Neutrophil (primary cell): Measurements from ENCODE around the gene EFCAB6.

Experiments used
- H3K27ac ChIP-seq: fragments of 200-600 bp; sonication (generic); 2 replicates; pipeline ENCODE4 v1.5.1; 2016; ENCODE audit warnings: mild to moderate bottlenecking, moderate library complexity
- H3K27me3 ChIP-seq: fragments of 200-600 bp; sonication (generic); 2 replicates; pipeline ENCODE4 v1.6.0; 2016; ENCODE audit warnings: mild to moderate bottlenecking
- H3K36me3 ChIP-seq: fragments of 200-600 bp; sonication (generic); 2 replicates; pipeline ENCODE4 v1.5.1; 2017
- H3K4me1 ChIP-seq, 2 experiments: fragments of 200-600 bp in 1 of 2; sonication (generic) in 1 of 2; 1 replicate in 1 of 2; 2 replicates in 1 of 2; pipeline versions ENCODE4 v1.5.1 to v1.6.1; 2013 to 2016; ENCODE audit warnings: low read depth in 1 of 2, low read length in 1 of 2, mild to moderate bottlenecking in 1 of 2, moderate library complexity in 1 of 2; ENCODE audit not compliant: control insufficient read depth in 1 of 2, insufficient read depth in 1 of 2
- H3K4me3 ChIP-seq, 2 experiments: fragments of 200-600 bp in 1 of 2; sonication (generic) in 1 of 2; 1 replicate in 1 of 2; 2 replicates in 1 of 2; pipeline ENCODE4 v1.5.1; 2013 to 2016; ENCODE audit warnings: low read depth in 1 of 2, low read length in 1 of 2, mild to moderate bottlenecking in 1 of 2, moderate library complexity in 1 of 2
- H3K9me3 ChIP-seq: fragments of 200-600 bp; sonication (generic); 2 replicates; pipeline ENCODE4 v1.5.1; 2016
- CTCF ChIP-seq: fragments of 200-600 bp; sonication (generic); IDR thresholded peaks from 2 replicates; pipeline ENCODE4 v1.5.1; 2016; ENCODE audit warnings: antibody characterized with exemption

The EFCAB6 gene

DNA sequence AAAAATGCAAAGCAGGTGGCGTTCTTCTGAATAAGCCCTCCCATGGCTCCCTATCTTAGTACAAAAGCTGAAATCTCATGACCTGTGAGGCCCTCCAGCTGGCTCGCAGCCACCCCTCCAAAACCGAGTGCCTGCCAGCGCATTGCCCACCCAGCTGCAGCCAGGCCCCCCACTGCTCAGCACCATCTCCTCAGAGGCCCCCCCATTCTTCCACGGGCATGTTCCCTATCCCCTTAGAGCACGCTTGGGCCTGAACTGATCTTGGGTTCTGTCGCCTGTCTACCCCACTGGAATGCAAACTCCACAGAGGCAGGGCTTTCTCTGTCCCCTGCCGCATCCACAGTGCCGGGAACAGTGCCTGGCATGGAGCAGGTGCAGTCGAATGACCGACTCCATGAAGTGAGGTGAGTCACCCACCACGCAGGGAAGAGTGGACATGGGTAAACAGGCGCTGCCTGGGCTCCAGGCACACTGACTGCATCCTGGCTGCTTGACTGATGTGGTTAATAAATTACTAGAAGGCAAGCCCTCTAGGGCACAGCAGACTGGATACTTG is 11.3 kb upstream of the EFCAB6 start:
- Histone ChIP-seq H3K9me3 (no peaks in the 10 kb centered on the region), H3K27me3 (peaks cover 8% of the 10 kb centered on the region)

GRCh38 chr22:43821606-43822425 is 9.7 kb upstream of the EFCAB6 start:
- no peak for TF ChIP-seq CTCF
- peaks cover 8% of the 10 kb centered on the region for H3K27me3 ChIP-seq
- H3K36me3 ChIP-seq: no peaks in the 10 kb centered on the region
- peaks cover 0 to 5% of the 10 kb centered on the region in 2 experiments for H3K4me1 ChIP-seq
- no peaks in the 10 kb centered on the region for H3K9me3 ChIP-seq
- H3K27ac ChIP-seq: no peak overlapping the region
- no peak overlapping the region for H3K4me3 ChIP-seq

More for the DNA sequence above, 11.3 kb upstream of the EFCAB6 start:
- Histone ChIP-seq H3K27ac (no peak overlapping the region), H3K36me3 (no peaks in the 10 kb centered on the region), H3K4me1 (peaks cover 0 to 3% of the 10 kb centered on the region in 2 experiments), H3K4me3 (no peak overlapping the region)
- no peak for TF ChIP-seq CTCF

- peaks cover 8% of the 10 kb centered on the region for H3K27me3 ChIP-seq
- no peak overlapping the region for H3K27ac ChIP-seq
- TF ChIP-seq CTCF: no peak
- H3K4me1 ChIP-seq: peaks cover 0 to 5% of the 10 kb centered on the region in 2 experiments
- no peak overlapping the region for H3K4me3 ChIP-seq
- H3K36me3 ChIP-seq: no peaks in the 10 kb centered on the region
- H3K9me3 ChIP-seq: no peaks in the 10 kb centered on the region
These were observed 8.7 kb upstream of the EFCAB6 start for GRCh38 chr22:43820651-43821305.

- Histone ChIP-seq H3K27me3 (peaks cover 8% of the 10 kb centered on the region), H3K4me1 (peaks cover 0 to 5% of the 10 kb centered on the region in 2 experiments), H3K36me3 (no peaks in the 10 kb centered on the region), H3K4me3 (no peak overlapping the region), H3K9me3 (no peaks in the 10 kb centered on the region), H3K27ac (no peak overlapping the region)
- no peak for TF ChIP-seq CTCF
These were observed 8.0 kb upstream of the EFCAB6 start for GRCh38 chr22:43819931-43820640.

DNA sequence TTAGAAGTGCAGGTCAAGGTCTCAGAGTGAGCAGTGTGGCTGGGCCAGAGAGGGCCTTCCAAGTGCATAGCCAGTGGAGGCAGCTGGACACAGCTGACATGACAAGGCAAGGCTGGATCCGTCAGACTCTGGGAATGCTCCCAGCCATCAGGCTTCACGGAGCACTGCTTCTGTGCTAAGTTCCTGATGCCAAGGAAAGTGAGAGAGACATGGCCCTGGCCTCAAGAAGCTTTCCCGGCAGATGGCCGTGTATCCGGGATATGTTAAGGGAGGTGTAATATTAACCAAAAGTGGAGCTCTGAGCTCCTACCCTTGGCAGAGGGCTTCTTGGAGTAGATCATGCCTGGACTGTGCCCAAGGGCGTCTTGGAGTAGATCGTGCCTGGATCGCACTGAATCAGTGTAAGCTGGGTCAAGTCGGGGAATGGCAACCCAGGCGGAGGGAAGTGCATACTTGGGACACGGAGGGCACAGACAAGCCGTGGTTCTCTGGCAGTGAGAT is 7.4 kb upstream of the EFCAB6 start:
- H3K9me3 ChIP-seq: no peaks in the 10 kb centered on the region
- no peak overlapping the region for H3K4me3 ChIP-seq
- peaks cover 8% of the 10 kb centered on the region for H3K27me3 ChIP-seq
- no peak for TF ChIP-seq CTCF
- H3K36me3 ChIP-seq: no peaks in the 10 kb centered on the region
- peaks cover 0 to 5% of the 10 kb centered on the region in 2 experiments for H3K4me1 ChIP-seq
- no peak overlapping the region for H3K27ac ChIP-seq
